HG03095 (cell line): ENCODE measurements around the gene TROAP.

Experiments used
- ATAC-seq: cut with Tn5 transposase; IDR thresholded peaks from one replicate; pipeline ENCODE4 v1.9.1; 2021; ENCODE audit warnings: moderate library complexity; ENCODE audit not compliant: unreplicated experiment

Gene TROAP

DNA sequence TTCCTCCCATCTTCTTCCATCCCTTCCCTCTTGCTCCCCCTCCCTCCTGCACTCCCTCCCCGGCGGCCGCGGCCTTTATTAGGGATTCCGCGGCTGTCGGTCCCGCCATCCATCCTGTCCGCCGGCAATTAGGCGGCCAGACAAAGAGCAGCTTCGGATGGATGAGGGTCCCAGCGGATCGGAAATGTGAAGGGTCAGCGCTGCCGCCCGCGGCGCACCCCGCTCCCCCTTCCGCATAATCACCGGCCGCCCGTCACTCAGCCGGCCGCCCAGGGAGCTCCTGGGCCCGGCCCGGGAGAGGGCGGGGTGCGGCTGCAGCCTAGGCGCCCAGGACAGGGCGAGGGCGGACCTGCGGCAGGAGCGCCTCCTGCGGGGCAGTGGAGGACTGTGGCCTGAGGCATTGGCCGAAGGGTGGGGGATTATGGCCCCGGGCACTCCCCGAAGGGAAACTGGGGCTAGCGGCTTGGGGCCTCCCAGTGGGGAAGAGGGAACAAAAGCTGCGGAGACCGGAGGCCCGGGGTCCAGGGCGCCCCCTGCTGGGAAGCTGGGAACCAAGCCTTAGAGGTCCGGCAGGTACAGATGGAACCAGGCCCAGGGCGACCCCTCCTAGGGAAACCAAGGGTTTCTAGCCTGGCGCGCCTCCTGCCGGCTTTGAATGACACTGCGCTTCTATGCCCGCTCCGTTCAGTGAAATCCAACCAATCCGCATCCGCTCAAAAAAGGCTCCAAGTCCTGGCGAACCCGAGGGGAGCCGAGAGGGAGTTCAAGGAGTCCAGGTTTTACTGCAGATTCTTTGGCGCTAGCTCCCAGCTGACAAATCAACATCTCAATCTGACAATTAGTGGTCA is 19.2 kb downstream of the TROAP start:
- ATAC-seq, result peak; percentile 53

- ATAC-seq, result no peak
Measured at GRCh38 chr12:49342914-49343731, 20.1 kb downstream of the TROAP start.

GRCh38 chr12:49344486-49345050 is 21.5 kb downstream of the TROAP start:
- no peak for ATAC-seq

DNA sequence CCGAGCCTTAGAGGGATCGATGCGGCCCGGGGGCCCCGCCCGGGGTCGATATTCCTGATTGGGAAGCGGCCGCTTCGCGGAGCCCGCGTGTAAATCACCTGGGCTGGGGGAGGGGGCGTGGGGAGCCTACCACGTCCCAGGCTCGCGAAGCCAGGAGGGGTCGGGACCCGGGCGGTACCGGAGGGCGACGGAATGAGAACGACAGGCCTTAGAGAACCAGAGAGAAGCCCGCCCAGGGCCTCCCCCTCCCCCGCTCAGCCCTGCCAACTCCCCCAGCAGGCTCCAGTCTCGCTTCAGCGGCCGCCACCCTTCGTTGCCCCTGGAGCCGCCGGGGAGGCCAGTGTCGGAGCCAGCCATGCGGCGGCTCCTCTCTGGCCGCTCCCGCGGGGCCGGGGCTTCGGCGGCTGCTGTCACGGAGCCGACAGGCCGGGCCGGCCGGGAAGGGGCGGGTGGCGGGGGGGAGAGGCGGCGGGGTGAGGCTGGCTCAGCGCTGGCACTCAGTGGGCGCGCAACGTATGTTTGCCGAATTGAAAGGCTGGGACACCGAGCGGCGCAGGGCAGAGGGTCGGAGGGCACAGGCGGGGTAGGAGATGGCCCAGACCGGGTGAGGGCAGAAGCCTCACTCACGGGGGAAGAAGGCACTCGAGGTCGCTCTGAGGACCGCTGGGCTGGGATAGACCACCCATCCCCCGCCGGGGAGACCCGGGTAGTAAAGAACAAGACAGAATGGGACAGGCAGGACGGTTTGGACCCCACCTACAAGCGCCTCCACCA is 22.2 kb downstream of the TROAP start:
- peak; percentile 35 for ATAC-seq

DNA sequence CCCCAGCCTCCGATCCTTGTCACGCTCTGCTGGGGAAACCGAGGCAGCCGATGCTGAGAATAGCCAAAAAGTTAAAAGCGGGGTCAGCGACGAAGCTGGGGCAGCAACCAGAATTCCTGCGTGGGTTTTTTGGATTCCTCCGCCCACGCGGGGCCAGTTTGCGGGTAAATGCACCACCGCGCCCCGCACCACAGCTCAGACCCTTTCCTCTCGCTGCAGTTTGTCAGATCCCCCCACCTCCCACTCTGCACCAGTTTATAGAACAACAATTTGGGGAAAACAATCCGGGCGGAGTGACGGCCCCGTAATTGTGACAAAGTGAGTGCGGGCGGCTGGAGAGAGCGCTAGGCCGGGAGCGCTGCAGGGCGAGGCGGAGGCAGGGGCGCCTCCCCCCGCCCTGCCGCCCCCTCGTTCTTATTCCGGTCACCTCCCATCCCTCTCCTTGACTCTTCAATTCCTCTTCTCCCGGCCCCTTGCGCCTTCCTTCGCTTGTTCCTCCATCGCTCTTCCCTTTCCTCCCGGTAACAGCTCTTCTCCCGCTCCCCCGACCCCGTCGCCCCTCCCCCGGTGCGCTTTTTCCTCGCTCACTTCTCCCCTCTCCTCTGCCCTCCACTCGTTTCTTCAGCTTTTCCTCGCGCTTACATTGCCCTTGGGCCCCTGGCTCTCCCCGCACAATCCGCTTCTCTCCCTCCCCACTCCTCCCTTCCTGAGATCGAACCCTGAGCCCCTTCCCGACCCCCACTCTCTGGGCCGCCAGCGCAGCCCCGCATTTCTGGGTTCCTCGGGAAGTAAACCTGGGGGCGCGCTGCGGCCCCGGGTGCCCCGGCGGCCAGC is 23.0 kb downstream of the TROAP start:
- ATAC-seq, result no peak

GRCh38 chr12:49346659-49347310 is 23.7 kb downstream of the TROAP start, which contains the start of gene DNAJC22:
Gene DNAJC22 (plus strand): TSS chr12:49346888. CDS start chr12:49348873, 1,985 bp downstream.
- no peak for ATAC-seq

DNA sequence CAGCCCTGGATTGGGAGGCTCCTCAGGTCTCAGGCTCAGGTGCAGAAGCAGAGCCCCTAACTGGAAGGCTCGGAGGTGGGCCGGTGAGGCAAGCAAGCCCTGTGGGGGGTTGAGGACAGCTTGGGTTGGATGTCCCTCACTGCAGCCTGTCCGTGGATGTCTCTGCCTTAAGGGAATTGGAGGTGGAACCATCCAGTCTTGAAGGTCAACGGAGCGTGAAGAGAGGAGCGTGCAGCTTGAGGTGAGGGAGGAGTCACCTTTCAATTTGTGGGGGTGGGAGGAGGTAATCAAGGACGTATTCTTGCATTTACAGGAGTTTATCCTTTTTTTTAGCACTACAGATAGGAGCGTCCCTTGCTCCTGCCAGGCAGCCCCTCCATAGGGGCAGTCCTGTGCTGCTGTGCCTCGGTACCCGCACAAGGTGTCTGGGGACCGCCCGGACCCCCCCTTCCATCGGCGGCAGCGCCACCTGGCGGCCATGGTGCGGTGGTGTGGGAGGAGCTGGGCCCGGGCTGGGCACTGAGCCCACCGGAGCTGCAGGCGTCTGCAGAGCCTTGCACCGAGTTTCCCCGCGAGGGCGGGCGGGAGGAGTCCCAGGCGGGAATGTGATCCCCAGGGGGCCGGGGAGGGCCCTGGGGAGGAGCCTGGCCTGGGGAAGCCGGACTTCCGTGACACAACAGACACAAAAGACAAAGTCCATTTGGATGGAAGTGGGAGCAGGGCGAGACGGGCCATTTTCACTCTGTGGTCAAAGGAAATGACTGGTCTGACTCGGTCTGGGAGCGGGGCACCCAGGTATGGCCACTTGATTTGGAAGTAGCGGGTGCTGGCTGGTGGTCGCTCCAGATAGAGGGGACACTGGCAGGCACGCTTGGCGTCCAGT is 24.5 kb downstream of the TROAP start:
- peak; percentile 60 for ATAC-seq

- ATAC-seq, result no peak
Measured at GRCh38 chr12:49348781-49349180, 25.7 kb downstream of the TROAP start.

DNA sequence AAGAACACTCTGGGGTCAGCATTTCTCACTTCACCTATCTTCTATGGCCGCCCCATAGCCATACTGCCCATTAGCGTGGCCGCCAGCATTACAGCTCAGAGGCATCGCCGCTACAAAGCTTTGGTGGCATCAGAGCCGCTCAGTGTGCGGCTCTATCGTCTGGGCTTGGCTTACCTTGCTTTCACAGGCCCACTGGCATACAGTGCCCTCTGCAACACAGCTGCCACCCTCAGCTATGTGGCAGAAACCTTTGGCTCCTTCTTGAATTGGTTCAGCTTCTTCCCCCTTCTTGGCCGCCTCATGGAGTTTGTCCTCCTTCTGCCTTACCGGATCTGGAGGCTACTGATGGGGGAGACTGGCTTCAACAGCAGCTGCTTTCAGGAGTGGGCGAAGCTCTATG is 26.2 kb downstream of the TROAP start:
- ATAC-seq, result no peak

DNA sequence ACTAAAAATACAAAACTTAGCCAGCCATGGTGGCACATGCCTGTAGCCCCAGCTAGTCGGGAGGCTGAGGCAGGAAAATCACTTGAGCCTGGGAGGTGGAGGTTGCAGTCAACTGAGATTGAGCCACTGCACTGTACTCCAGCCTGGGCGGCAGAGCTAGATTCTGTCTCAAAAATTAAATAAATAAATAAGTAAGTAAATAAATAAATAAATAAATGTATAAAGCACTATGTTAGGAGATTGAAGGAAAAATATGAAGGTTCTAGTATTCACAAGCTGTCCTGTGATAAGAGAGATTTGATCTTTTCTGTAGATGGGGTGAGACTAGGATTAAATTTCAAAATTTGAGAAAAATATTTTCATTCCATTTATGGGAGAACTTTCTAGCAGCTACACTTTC is 29.3 kb downstream of the TROAP start:
- ATAC-seq, result no peak

GRCh38 chr12:49355913-49356312 is 32.9 kb downstream of the TROAP start:
- ATAC-seq, result no peak

GRCh38 chr12:49357103-49357678 is 34.1 kb downstream of the TROAP start:
- ATAC-seq, result no peak

- ATAC-seq, result peak; percentile 73
Measured at GRCh38 chr12:49358483-49359141, 35.6 kb downstream of the TROAP start.

GRCh38 chr12:49359671-49360070 is 36.6 kb downstream of the TROAP start:
- ATAC-seq, result no peak

GRCh38 chr12:49362077-49362476 is 39.0 kb downstream of the TROAP start:
- no peak for ATAC-seq

DNA sequence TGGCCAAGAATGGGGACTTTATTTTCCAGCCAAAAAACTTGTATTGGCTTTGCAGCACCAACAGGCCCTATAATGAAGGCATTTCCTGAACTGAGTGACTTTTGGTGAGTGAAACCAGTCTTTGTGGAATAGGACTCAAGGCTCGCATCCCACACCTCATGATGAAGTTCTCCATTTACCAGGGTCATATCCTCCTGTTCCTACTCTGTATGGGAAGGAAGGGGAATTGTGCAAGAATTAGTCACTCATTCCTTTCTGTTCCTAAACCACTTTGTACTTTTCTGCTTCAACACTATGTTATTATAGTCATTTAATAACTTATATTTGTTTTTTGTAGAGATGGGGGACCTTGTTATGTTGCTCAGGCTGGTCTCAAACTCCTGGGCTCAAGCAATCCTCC is 41.9 kb downstream of the TROAP start:
- ATAC-seq, result no peak

DNA sequence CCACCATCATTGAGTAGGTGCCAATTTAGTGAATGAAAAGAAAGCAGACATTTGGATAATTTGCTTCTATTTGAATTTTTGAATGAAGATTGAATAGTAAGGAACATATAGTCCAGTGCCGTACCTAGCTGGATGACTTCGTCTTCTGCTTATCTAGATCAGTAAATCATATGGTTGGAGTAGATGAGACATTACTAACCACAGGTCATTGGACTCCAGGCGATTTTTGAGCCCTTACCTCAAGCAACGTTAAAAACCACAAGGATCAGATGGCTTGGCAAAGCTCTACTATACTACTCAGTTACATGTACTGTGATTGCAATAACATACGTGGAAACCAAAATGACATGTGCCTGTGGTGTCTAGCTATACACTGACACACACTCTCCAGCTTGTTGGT is 42.5 kb downstream of the TROAP start:
- ATAC-seq, result no peak
